HEK293 (cell line): Measurements from ENCODE around the gene PSMD13.

Experiments used
- CTCF ChIA-PET: fragments of 350-600 bp; formaldehyde crosslinking; extraction: SDS; loops from one replicate; lab custom pipeline; 2021; ENCODE audit warnings: antibody characterized with exemption; lab: Yijun Ruan, JAX
- POLR2A ChIA-PET: fragments of 300-600 bp; formaldehyde crosslinking; extraction: SDS; loops from one replicate; lab custom pipeline; 2020; ENCODE audit warnings: antibody characterized with exemption, inconsistent platforms; lab: Yijun Ruan, JAX
- H3K27ac ChIP-seq: fragments of 200-500 bp; sonication (Bioruptor generic); 2 replicates; pipeline ENCODE4 v1.5.1; 2014; ENCODE audit warnings: low read depth, low read length, control low read depth, inconsistent platforms; ENCODE audit errors: extremely low read depth
- H3K36me3 ChIP-seq, 2 experiments: fragments of 200-500 bp in 1 of 2; sonication (Bioruptor generic) in 1 of 2; 1 replicate in 1 of 2; 2 replicates in 1 of 2; pipeline ENCODE4 v1.5.1; 2014 to 2017; ENCODE audit warnings: inconsistent platforms in 2 of 2, low read length in 2 of 2; ENCODE audit not compliant: control insufficient read depth in 2 of 2, insufficient read depth in 1 of 2
- H3K4me1 ChIP-seq: fragments of 200-500 bp; sonication (Bioruptor generic); 2 replicates; pipeline ENCODE4 v1.5.1; 2014; ENCODE audit warnings: mild to moderate bottlenecking, low read length, inconsistent platforms; ENCODE audit not compliant: control insufficient read depth, insufficient read depth
- H3K4me3 ChIP-seq: 2 replicates; pipeline ENCODE4 v1.5.1; 2011; ENCODE audit warnings: low read depth, mild to moderate bottlenecking, control low read depth, low read length, moderate library complexity
- H3K9me3 ChIP-seq: fragments of 200-500 bp; sonication (Bioruptor generic); 2 replicates; pipeline ENCODE4 v1.5.1; 2014; ENCODE audit warnings: low read depth, low read length, inconsistent platforms; ENCODE audit not compliant: control insufficient read depth, insufficient read depth
- BCL11A ChIP-seq: fragments of 450-650 bp; formaldehyde crosslinking; IDR thresholded peaks from 2 replicates; pipeline ENCODE4 v1.5.1; 2016; ENCODE audit warnings: low read depth, missing biosample characterization, missing genetic modification characterization
- GLI2 ChIP-seq: fragments of 450-650 bp; formaldehyde crosslinking; IDR thresholded peaks from 2 replicates; pipeline ENCODE4; 2017; ENCODE audit warnings: missing biosample characterization, missing genetic modification characterization, low read depth, borderline replicate concordance
- PRDM10 ChIP-seq: fragments of 450-650 bp; formaldehyde crosslinking; IDR thresholded peaks from 2 replicates; pipeline ENCODE4 v1.5.1; 2016; ENCODE audit warnings: missing biosample characterization, missing genetic modification characterization
- SALL2 ChIP-seq: fragments of 450-650 bp; formaldehyde crosslinking; IDR thresholded peaks from 2 replicates; pipeline ENCODE4 v1.5.0; 2017; ENCODE audit warnings: missing biosample characterization, mild to moderate bottlenecking, missing genetic modification characterization, borderline replicate concordance
- SETDB1 ChIP-seq: IDR thresholded peaks from one replicate; pipeline ENCODE4 v1.6.1; 2017; ENCODE audit warnings: mild to moderate bottlenecking, low read length, moderate library complexity, mixed read lengths; ENCODE audit not compliant: insufficient read length
- TRIM28 ChIP-seq: IDR thresholded peaks from 2 replicates; pipeline ENCODE4 v1.6.1; 2011; ENCODE audit warnings: low read length, control low read depth, borderline replicate concordance
- YY1 ChIP-seq: fragments of 450-650 bp; formaldehyde crosslinking; IDR thresholded peaks from 2 replicates; pipeline ENCODE4 v1.5.1; 2018; ENCODE audit warnings: missing biosample characterization, missing genetic modification characterization
- ZBTB1 ChIP-seq: fragments of 450-650 bp; formaldehyde crosslinking; IDR thresholded peaks from 2 replicates; pipeline ENCODE4 v1.5.1; 2016; ENCODE audit warnings: missing biosample characterization, missing genetic modification characterization
- ZBTB11 ChIP-seq: fragments of 450-650 bp; formaldehyde crosslinking; conservative IDR thresholded peaks from 2 replicates; pipeline ENCODE4 v1.5.1; 2016; ENCODE audit warnings: low read depth, missing biosample characterization, missing genetic modification characterization
- ZBTB17 ChIP-seq: fragments of 450-650 bp; formaldehyde crosslinking; IDR thresholded peaks from 2 replicates; pipeline ENCODE4 v1.5.1; 2016; ENCODE audit warnings: missing biosample characterization, missing genetic modification characterization
- ZNF16 ChIP-seq: fragments of 450-650 bp; formaldehyde crosslinking; IDR thresholded peaks from 2 replicates; pipeline ENCODE4 v1.5.1; 2016; ENCODE audit warnings: low read depth, missing biosample characterization, missing genetic modification characterization
- ZNF26 ChIP-seq: fragments of 450-650 bp; formaldehyde crosslinking; IDR thresholded peaks from 2 replicates; pipeline ENCODE4 v1.5.1; 2016; ENCODE audit warnings: missing biosample characterization, missing genetic modification characterization
- ZNF362 ChIP-seq: fragments of 450-650 bp; formaldehyde crosslinking; IDR thresholded peaks from 2 replicates; pipeline ENCODE4 v1.5.1; 2016; ENCODE audit warnings: missing biosample characterization, missing genetic modification characterization
- ZNF366 ChIP-seq: fragments of 450-650 bp; formaldehyde crosslinking; conservative IDR thresholded peaks from 2 replicates; pipeline ENCODE4 v1.5.1; 2016; ENCODE audit warnings: missing biosample characterization, missing genetic modification characterization
- ZNF571 ChIP-seq: fragments of 450-650 bp; formaldehyde crosslinking; IDR thresholded peaks from 2 replicates; pipeline ENCODE4 v1.5.0; 2017; ENCODE audit warnings: missing biosample characterization, missing genetic modification characterization
- ZNF664 ChIP-seq: fragments of 450-650 bp; formaldehyde crosslinking; IDR thresholded peaks from 2 replicates; pipeline ENCODE4 v1.5.1; 2016; ENCODE audit warnings: missing biosample characterization, missing genetic modification characterization
- ZNF777 ChIP-seq: fragments of 450-650 bp; formaldehyde crosslinking; IDR thresholded peaks from 2 replicates; pipeline ENCODE4 v1.5.1; 2017; ENCODE audit warnings: missing biosample characterization, missing genetic modification characterization, borderline replicate concordance
- TF ChIP-seq, protein P1 (sequence below): fragments of 450-650 bp; formaldehyde crosslinking; IDR thresholded peaks from 2 replicates; pipeline ENCODE4 v1.5.1; 2016; ENCODE audit warnings: missing biosample characterization, missing genetic modification characterization
- TF ChIP-seq, protein P2 (sequence below): IDR thresholded peaks from 2 replicates; pipeline ENCODE4 v1.6.1; 2011; ENCODE audit warnings: mild to moderate bottlenecking, low read depth, low read length, borderline replicate concordance

PSMD13 gene

DNA sequence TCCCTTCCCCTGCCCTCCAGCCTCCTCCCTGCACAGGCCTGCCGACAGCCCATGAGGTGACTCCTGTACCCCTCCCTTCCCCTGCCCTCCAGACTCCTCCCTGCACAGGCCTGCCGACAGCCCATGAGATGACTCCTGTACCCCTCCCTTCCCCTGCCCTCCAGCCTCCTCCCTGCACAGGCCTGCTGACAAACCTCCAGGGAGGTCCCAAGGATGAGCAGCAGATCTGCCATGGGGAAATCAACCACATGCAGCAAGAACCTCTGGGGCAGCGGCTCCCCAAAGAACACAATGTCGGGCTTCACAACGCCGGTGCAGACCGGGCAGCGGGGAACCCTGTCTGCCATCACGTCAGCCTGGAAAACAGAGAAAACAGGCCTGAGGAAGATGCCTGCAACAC lies 12.9 kb upstream of the PSMD13 start (continued):
- no peak for TF ChIP-seq ZBTB11 (tag by site-specific recombination)
- TF ChIP-seq ZNF26 = no peak

- ChIA-PET CTCF (interaction anchor here (0.9 kb wide), 1 partner anchor 27 kb away, joined by 3 read pairs; no protein-coding TSS in a partner anchor), POLR2A (interaction anchor here (0.7 kb wide), 1 partner anchor 170 kb away, joined by 4 read pairs; the partner anchor contains the start of gene PKP3)
- TF ChIP-seq ZNF366 = no peak
- TF ChIP-seq, protein P1, sequence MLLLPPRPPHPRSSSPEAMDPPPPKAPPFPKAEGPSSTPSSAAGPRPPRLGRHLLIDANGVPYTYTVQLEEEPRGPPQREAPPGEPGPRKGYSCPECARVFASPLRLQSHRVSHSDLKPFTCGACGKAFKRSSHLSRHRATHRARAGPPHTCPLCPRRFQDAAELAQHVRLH = no peak
- TF ChIP-seq ZNF571 (tag by site-specific recombination) = no peak
- no peak for TF ChIP-seq ZBTB1 (tag by site-specific recombination)
- TF ChIP-seq SETDB1 = no peak
- no peak for TF ChIP-seq ZBTB17 (tag by site-specific recombination)
- TF ChIP-seq ZNF16 (tag by site-specific recombination) = no peak
- no peak for TF ChIP-seq ZNF777 (tag by site-specific recombination)
- TF ChIP-seq ZNF362 (tag by site-specific recombination) = no peak
- TF ChIP-seq YY1 = no peak
- no peak for TF ChIP-seq GLI2 (tag by site-specific recombination)
- no peak for TF ChIP-seq TRIM28
- TF ChIP-seq, protein P2, sequence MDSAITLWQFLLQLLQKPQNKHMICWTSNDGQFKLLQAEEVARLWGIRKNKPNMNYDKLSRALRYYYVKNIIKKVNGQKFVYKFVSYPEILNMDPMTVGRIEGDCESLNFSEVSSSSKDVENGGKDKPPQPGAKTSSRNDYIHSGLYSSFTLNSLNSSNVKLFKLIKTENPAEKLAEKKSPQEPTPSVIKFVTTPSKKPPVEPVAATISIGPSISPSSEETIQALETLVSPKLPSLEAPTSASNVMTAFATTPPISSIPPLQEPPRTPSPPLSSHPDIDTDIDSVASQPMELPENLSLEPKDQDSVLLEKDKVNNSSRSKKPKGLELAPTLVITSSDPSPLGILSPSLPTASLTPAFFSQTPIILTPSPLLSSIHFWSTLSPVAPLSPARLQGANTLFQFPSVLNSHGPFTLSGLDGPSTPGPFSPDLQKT = no peak
- TF ChIP-seq BCL11A (tag by site-specific recombination) = no peak
- no peak for TF ChIP-seq PRDM10 (tag by site-specific recombination)
- TF ChIP-seq SALL2 (tag by site-specific recombination) = no peak
- TF ChIP-seq ZNF664 (tag by site-specific recombination) = no peak
- Histone ChIP-seq H3K27ac (no peak overlapping the region), H3K4me1 (no peaks in the 10 kb centered on the region), H3K4me3 (no peak overlapping the region), H3K36me3 (peaks cover 0 to 24% of the 10 kb centered on the region in 2 experiments; a peak in 1 of 3 replicates), H3K9me3 (no peaks in the 10 kb centered on the region)
Observed at GRCh38 chr11:224424-224823, 12.4 kb upstream of the PSMD13 start.
